Testis (tissue), 2 donors: ENCODE data around the gene CD58.

Experiments
- CTCF ChIP-seq, 3 experiments: fragments of 450-650 bp in 2 of 3; fragments of 200-600 bp in 1 of 3; sonication (generic) in 1 of 3; IDR thresholded peaks; one replicate each; pipeline ENCODE4 v1.5.1; 2016 to 2019; ENCODE audit warnings: antibody characterized with exemption in 3 of 3, mild to moderate bottlenecking in 2 of 3, moderate library complexity in 1 of 3
- POLR2A ChIP-seq: fragments of 450-650 bp; IDR thresholded peaks from one replicate; pipeline ENCODE4 v1.6.1; 2017; ENCODE audit warnings: antibody characterized with exemption, mild to moderate bottlenecking, moderate library complexity

DNA sequence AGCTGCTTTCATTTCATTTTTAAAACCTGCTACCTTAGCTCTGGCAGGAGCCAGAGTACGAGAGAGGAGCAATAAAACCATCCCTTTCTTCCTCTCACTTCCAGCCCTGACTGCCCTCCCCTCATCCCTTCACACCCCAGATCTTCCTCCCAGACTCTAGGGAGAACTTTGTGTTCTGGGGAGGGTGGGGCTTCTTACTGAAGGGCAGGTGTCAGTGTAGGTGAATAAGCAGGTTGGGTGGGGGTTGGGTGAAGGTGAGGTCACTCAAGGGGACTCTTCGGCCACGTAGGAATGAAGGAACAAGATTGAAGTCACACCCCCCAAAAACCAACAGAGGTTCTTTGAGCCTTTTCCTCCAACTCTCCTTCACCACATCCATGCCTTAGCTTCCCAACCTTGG lies 88.9 kb downstream of the CD58 start:
- no peak for TF ChIP-seq CTCF (IDR thresholded peaks at IDR 0.05)
- no peak for TF ChIP-seq POLR2A
